GM23248 (cell line): ENCODE measurements around the gene UBXN11.

ENCODE experiments used
- EZH2 ChIP-seq: fragments of 200-600 bp; sonication (generic); IDR thresholded peaks from 2 replicates; pipeline ENCODE4 v1.6.1; 2018; ENCODE audit warnings: antibody characterized with exemption, mild to moderate bottlenecking; ENCODE audit not compliant: insufficient read depth, poor library complexity, severe bottlenecking
- EZH2phosphoT487 ChIP-seq: fragments of 200-600 bp; sonication (generic); IDR thresholded peaks from 2 replicates; pipeline ENCODE4 v1.6.1; 2018; ENCODE audit warnings: antibody characterized with exemption, moderate library complexity, mild to moderate bottlenecking, low read depth; ENCODE audit not compliant: insufficient read depth

DNA sequence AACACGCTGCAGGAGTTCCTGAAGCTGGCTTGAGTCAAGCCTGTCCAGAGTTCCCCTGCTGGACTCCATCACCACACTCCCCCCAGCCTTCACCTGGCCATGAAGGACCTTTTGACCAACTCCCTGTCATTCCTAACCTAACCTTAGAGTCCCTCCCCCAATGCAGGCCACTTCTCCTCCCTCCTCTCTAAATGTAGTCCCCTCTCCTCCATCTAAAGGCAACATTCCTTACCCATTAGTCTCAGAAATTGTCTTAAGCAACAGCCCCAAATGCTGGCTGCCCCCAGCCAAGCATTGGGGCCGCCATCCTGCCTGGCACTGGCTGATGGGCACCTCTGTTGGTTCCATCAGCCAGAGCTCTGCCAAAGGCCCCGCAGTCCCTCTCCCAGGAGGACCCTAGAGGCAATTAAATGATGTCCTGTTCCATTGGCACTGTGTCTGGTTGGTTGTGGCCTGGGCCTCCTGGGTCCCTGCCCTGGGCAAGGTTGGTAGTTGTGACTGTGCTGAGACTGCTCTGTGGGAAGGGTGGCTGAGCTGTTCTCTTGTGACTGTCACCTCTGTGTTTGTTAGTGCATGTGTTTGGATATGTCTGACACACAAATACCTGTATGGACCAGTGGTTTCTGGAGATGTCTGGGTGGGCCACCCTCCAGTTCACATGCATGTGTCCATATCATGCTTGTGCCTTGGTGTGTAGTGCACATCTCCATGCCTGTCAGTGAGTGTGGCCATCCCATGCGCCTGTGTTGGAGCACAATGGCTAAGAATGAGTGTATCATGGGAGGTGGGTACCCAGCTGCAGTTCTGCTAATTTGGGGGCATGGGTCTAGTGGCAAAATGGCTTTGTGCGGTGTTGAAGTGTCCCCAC lies 25.1 kb downstream of the UBXN11 start:
- no peak for TF ChIP-seq EZH2
- TF ChIP-seq EZH2phosphoT487 = no peak
